GM21529 (cell line): ENCODE results near the gene DDA1.
"Not testable (repeated sequence)": the region's sequence is repeated elsewhere in the genome, so short reads cannot be mapped to it uniquely, and the experiment has no call there.

Experiments
- ATAC-seq: cut with Tn5 transposase; IDR thresholded peaks from one replicate; pipeline ENCODE4 v1.9.1; 2021; ENCODE audit not compliant: unreplicated experiment

DDA1 gene

GRCh38 chr19:17286752-17287151 lies 22.6 kb upstream of the DDA1 start:
- ATAC-seq: no peak

- ATAC-seq: no peak
Observed at GRCh38 chr19:17289489-17289888, 19.9 kb upstream of the DDA1 start.

GRCh38 chr19:17292301-17293074 lies 16.9 kb upstream of the DDA1 start:
- peak; percentile 84 for ATAC-seq

- no peak for ATAC-seq
Observed at GRCh38 chr19:17293605-17294004, 15.8 kb upstream of the DDA1 start.

- no peak for ATAC-seq
Observed at GRCh38 chr19:17294051-17294891, 15.1 kb upstream of the DDA1 start.

- ATAC-seq: not testable (repeated sequence)
Observed at GRCh38 chr19:17295551-17295950, 13.8 kb upstream of the DDA1 start.

GRCh38 chr19:17296273-17296672 lies 13.1 kb upstream of the DDA1 start:
- no peak for ATAC-seq

- ATAC-seq: no peak
Observed at GRCh38 chr19:17296976-17297375, 12.4 kb upstream of the DDA1 start.

GRCh38 chr19:17300992-17301619 lies 8.3 kb upstream of the DDA1 start:
- ATAC-seq: no peak

GRCh38 chr19:17302391-17303166 lies 6.8 kb upstream of the DDA1 start:
- ATAC-seq: no peak

- ATAC-seq: peak; percentile 60
Observed at GRCh38 chr19:17303167-17303939, 6.0 kb upstream of the DDA1 start, which contains the start of gene ABHD8. Gene ABHD8 (minus strand): TSS chr19:17303425. CDS start chr19:17301616, 1,809 bp downstream.

- ATAC-seq: no peak
Observed at GRCh38 chr19:17303940-17304267, 5.5 kb upstream of the DDA1 start.

- ATAC-seq: no peak
Observed at GRCh38 chr19:17304386-17305215, 4.8 kb upstream of the DDA1 start.

- no peak for ATAC-seq
Observed at GRCh38 chr19:17305216-17305516, 4.2 kb upstream of the DDA1 start.

- ATAC-seq: peak; percentile 65
Observed at GRCh38 chr19:17305517-17306284, 3.7 kb upstream of the DDA1 start, which contains the start of gene MRPL34. Gene MRPL34 (plus strand): TSS chr19:17305872. CDS start chr19:17305893, 21 bp downstream.

- no peak for ATAC-seq
Observed at GRCh38 chr19:17306285-17306714, 3.1 kb upstream of the DDA1 start.

- ATAC-seq: no peak
Observed at GRCh38 chr19:17307876-17308377, 1.4 kb upstream of the DDA1 start.

- ATAC-seq: no peak
Observed at GRCh38 chr19:17309965-17310461, 650 bp downstream of the DDA1 start.
